GM19238 (cell line): ENCODE data around the gene PYGM.
"Not testable (repeated sequence)": the region's sequence is repeated elsewhere in the genome, so short reads cannot be mapped to it uniquely, and the experiment has no call there.

Experiments used
- DNase-seq: peaks from one replicate; pipeline ENCODE4 v3.0.0; 2011; ENCODE audit warnings: low spot score; ENCODE audit not compliant: insufficient read length

The PYGM gene

GRCh38 chr11:64718084-64718779 lies 41.5 kb downstream of the PYGM start:
- no peak for DNase-seq

GRCh38 chr11:64717268-64717578 lies 42.6 kb downstream of the PYGM start:
- DNase-seq: no peak

GRCh38 chr11:64716473-64717267 lies 43.1 kb downstream of the PYGM start:
- no peak for DNase-seq

GRCh38 chr11:64715756-64716472 lies 43.9 kb downstream of the PYGM start:
- DNase-seq: no peak

- no peak for DNase-seq
These were observed 44.7 kb downstream of the PYGM start for GRCh38 chr11:64715110-64715509.

- no peak for DNase-seq
These were observed 45.1 kb downstream of the PYGM start for GRCh38 chr11:64714666-64715065.

- DNase-seq: no peak
These were observed 45.9 kb downstream of the PYGM start for GRCh38 chr11:64713781-64714363.

- no peak for DNase-seq
These were observed 46.6 kb downstream of the PYGM start for GRCh38 chr11:64713016-64713707.

- DNase-seq: no peak
These were observed 47.3 kb downstream of the PYGM start for GRCh38 chr11:64712430-64713015.

GRCh38 chr11:64711956-64712362 lies 47.8 kb downstream of the PYGM start:
- DNase-seq: no peak

- no peak for DNase-seq
These were observed 48.4 kb downstream of the PYGM start for GRCh38 chr11:64711138-64711955.

GRCh38 chr11:64710418-64711137 lies 49.2 kb downstream of the PYGM start:
- no peak for DNase-seq

GRCh38 chr11:64705501-64705900 lies 54.3 kb downstream of the PYGM start:
- no peak for DNase-seq

- no peak for DNase-seq
These were observed 56.7 kb downstream of the PYGM start for GRCh38 chr11:64703048-64703447.

GRCh38 chr11:64701956-64702355 lies 57.8 kb downstream of the PYGM start:
- not testable (repeated sequence) for DNase-seq

GRCh38 chr11:64698427-64698826 lies 61.3 kb downstream of the PYGM start:
- DNase-seq: no peak

- no peak for DNase-seq
These were observed 62.0 kb downstream of the PYGM start for GRCh38 chr11:64697663-64698375.
